Esophagus squamous epithelium (tissue), 4 donors: ENCODE data around the gene WSCD1.

Experiments used
- POLR2A ChIP-seq, 4 donors: fragments of 450-650 bp; IDR thresholded peaks; one replicate each; pipeline ENCODE4 v1.6.1; 2017; ENCODE audit warnings: antibody characterized with exemption in 4 of 4, mild to moderate bottlenecking in 4 of 4, moderate library complexity in 3 of 4
- TF ChIP-seq, protein P1 (sequence below), 6 experiments: fragments of 450-650 bp in 4 of 6; fragments of 200-600 bp in 2 of 6; sonication (generic) in 2 of 6; IDR thresholded peaks; one replicate each; pipeline ENCODE4 v1.5.1; 2016 to 2019; ENCODE audit warnings: antibody characterized with exemption in 6 of 6, mild to moderate bottlenecking in 4 of 6, moderate library complexity in 4 of 6

- TF ChIP-seq, protein P1, sequence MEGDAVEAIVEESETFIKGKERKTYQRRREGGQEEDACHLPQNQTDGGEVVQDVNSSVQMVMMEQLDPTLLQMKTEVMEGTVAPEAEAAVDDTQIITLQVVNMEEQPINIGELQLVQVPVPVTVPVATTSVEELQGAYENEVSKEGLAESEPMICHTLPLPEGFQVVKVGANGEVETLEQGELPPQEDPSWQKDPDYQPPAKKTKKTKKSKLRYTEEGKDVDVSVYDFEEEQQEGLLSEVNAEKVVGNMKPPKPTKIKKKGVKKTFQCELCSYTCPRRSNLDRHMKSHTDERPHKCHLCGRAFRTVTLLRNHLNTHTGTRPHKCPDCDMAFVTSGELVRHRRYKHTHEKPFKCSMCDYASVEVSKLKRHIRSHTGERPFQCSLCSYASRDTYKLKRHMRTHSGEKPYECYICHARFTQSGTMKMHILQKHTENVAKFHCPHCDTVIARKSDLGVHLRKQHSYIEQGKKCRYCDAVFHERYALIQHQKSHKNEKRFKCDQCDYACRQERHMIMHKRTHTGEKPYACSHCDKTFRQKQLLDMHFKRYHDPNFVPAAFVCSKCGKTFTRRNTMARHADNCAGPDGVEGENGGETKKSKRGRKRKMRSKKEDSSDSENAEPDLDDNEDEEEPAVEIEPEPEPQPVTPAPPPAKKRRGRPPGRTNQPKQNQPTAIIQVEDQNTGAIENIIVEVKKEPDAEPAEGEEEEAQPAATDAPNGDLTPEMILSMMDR (IDR thresholded peaks at IDR 0.05): no peak
- TF ChIP-seq POLR2A (IDR thresholded peaks at IDR 0.05): no peak
These were observed 9.1 kb downstream of the WSCD1 start for GRCh38 chr17:6079155-6079888.
